HG02763 (cell line): ENCODE results near the gene MYOM3.
"Not testable (repeated sequence)": the region's sequence is repeated elsewhere in the genome, so short reads cannot be mapped to it uniquely, and the experiment has no call there.

Experiments
- ATAC-seq: cut with Tn5 transposase; IDR thresholded peaks from one replicate; pipeline ENCODE4 v1.9.1; 2021; ENCODE audit warnings: mild to moderate bottlenecking, moderate library complexity; ENCODE audit not compliant: unreplicated experiment

The MYOM3 gene

DNA sequence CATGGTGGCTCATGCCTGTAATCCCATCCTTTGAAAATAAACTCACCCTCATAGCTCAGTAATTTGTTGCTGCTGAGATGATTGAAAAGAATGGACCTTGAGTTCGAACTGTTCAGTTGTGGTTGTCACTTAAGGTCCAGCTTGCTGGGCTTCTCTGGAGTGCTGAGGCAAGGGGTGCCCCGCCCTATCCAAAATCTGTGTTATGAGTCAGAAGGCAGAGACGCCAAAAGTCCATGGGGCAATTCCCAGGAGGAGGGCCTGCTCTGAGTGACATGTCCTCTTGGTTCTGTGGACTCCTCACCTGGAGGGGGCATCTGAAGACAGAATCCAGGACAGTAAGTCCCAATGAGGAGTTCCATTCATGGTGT is 64.8 kb downstream of the MYOM3 start:
- no peak for ATAC-seq

DNA sequence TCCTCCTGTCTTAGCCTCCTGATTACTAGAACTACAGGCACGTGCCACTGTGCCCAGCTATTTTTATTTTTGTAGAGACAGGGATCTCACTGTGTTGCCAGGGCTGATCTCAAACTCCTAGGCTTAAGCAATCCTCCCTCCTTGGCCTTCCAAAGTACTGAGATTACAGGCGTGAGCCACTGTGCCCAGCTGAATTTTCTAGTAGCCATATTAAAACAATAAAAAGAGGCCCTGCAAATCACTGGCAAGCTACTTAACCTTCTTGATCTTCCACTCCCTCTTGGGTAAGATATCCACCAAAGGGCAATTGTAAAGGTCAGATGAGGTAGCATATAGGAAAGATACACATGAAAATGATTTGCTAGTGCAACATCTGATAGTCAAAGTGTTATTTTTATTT is 66.2 kb downstream of the MYOM3 start:
- ATAC-seq, result no peak

DNA sequence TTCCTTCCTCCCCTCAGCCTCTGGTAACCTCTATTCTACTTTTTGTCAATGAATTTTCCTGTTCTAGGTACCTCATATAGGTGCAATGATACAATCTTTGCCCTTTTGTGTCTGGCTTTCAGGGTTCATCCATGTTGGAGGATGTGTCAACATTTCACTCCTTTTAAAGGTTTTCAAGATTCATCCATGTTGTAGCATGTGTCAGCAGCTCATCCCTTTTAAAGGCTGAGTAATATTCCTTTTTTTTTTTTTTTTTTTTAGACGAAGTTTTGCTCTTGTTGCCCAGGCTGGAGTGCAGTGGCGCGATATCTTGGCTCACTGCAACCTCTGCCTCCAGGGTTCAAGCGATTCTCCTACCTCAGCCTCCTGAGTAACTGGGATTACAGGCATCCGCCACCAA is 67.3 kb downstream of the MYOM3 start:
- not testable (repeated sequence) for ATAC-seq

DNA sequence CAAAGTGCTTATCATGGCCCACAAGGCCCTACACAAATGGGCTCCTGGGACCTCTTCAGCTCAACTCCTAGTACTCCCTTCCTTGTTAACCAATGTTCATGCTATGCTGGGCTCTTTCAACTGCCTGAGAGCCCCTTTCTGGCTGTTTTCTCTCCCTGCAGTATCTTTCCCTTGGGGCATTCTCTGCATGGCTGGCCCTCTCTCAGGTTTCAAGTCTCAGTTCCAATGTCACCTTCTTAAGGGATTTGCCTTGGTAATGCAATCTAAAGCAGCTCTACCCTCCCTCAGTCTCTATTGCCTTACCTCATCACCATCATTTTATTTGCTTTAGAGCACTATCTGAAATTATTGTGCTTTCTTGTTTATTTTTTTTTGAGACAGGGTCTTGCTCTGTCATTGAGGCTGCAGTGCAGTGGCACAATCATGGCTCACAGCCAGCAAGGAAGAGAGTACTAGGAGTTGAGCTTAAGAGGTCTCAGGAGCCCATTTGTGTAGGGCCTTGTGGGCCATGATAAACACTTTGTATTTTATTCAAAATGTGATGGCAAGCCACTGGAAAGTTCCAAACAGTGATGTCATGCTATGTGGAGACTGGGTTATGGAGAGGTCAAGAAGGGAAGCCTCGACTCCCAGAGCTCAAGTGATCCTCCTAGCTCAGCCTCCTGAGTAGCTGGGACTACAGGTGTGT is 68.4 kb downstream of the MYOM3 start:
- ATAC-seq, result no peak

DNA sequence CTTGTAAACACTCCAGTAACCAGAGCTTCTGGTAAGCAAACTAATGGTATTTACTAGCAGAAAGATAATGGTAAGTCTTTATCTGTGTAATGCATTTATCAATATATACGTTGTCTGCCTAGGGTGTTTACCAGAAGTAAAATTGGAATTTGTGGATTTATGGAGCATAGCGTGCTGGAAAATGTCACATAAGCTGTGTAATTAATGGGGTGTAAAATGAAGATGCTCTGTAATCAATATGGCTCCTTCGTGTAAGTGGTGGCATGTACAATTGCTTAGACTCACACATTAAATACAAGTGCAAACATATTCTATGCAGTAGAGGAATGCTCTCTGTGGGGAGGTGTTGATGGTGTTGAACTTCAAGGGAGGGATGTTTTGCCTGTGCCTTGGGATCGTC is 69.6 kb downstream of the MYOM3 start:
- no peak for ATAC-seq

DNA sequence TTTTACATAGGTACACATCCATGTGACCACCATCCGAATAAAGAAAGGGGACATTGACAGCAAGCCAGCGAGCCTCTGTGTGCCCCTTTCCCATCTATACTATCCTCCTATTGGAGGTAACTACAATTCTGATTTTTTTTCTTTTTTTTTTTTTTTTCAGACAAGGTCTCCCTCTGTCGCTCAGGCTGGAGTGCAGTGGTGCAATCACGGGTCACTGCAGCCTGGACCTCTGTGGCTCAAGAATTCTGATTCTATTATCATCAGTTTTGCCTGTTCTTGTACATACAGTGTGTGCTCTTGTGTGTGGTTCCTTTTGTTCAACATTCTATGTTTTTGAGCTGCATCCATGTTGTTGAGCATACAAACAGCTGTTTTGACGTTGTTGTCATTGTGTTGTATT is 75.8 kb downstream of the MYOM3 start:
- ATAC-seq, result no peak

DNA sequence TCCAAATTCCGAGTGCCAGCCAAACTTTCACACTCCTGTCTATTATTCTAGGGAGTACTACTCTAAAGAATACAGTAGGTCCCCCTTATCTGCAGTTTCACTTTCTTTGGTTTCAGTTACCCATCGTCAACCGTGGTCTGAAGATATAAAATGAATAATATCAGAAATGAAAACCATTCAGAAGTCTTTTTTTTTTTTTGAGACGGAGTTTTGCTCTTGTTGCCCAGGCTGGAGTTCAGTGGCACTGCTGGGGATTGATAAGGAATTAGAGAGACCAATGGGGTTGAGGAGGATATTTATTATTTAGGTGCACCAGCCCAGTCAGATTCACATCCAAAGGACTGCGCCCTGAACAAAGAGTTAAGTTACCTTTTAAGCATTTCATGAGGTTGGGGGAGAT is 79.0 kb downstream of the MYOM3 start:
- no peak for ATAC-seq

DNA sequence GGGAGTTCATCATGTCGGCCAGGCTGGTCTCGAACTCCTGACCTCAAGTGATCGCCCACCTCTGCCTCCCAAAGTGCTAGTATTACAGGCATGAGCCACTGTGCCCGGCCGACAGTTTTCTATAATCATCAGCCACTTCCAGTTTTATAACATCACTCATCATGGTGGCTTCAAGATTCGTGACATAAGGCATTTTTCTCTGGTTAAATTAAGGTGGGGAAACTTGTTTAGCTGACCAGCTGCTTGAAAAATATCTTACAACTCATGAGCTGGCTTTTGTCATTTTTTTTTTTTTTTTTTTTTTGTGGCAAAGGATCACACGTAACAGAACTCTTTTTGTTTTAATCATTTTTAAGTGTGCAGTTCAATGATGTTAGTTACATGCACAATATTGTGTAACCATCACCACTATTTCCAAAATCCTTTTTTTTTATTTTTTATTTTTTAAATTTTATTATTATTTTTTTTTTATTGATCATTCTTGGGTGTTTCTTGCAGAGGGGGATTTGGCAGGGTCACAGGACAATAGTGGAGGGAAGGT is 80.9 kb downstream of the MYOM3 start:
- not testable (repeated sequence) for ATAC-seq

DNA sequence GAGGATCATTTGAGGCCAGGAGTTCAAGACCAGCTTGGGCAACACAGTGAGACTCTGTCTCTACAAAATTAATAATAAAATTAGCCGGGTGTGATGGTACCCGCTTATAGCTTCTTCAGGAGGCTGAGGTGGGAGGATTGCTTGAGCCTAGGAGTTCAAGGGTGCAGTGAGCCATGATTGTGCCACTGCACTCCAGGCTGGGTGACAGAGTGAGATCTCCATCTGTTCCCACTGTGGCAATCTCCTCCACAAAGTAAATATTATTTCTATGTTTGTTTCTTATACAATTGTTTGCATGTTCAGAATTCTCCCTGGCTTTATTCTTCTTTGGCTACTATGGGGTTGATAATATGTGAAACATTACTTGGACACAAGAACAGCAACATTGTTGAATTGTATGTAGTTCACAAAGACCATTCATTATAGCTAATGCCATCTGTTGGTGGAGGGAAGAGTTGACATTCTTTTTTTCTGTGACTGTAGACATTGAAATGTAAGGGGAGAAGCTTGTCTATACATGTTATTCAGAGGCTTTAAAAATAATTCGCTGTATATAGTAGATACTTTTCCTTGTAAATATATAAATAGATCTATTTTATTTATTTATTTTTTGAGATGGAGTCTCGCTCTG is 84.0 kb downstream of the MYOM3 start:
- no peak for ATAC-seq

DNA sequence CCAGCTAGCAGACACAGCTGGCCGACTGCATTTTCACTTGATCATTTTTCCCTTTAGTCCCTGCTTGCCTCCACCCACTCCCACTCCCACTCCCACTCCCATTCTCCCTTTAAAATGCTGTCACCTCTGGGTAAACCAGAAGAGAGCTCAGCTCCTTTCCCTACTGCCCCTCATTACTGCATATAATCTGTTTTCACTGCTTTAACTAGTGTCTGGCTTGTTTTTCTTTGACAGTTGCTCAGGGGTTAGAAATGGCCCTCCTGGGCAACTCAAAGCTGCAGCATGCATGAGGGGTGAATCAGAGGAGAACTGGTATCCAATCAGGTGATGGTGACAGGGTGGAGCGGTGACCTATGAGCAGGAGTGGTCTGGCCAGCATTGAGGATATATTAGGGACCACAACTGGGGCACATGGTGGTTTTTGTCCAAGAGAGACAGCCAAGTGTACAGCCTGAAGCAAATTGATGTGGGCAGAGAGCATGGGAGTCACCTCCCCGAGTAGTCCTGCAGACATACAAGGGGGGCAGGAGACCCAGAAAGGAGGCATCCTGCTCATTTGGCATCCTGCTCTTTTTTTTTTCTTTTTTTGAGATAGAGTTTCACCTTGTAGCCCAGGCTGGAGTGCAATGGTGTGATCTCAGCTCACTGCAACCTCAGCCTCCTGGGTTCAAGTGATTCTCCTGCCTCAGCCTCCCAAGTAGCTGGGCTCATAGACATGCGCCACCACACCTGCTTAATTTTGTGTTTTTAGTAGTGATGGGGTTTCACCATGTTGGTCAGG is 89.2 kb downstream of the MYOM3 start:
- ATAC-seq, result no peak

DNA sequence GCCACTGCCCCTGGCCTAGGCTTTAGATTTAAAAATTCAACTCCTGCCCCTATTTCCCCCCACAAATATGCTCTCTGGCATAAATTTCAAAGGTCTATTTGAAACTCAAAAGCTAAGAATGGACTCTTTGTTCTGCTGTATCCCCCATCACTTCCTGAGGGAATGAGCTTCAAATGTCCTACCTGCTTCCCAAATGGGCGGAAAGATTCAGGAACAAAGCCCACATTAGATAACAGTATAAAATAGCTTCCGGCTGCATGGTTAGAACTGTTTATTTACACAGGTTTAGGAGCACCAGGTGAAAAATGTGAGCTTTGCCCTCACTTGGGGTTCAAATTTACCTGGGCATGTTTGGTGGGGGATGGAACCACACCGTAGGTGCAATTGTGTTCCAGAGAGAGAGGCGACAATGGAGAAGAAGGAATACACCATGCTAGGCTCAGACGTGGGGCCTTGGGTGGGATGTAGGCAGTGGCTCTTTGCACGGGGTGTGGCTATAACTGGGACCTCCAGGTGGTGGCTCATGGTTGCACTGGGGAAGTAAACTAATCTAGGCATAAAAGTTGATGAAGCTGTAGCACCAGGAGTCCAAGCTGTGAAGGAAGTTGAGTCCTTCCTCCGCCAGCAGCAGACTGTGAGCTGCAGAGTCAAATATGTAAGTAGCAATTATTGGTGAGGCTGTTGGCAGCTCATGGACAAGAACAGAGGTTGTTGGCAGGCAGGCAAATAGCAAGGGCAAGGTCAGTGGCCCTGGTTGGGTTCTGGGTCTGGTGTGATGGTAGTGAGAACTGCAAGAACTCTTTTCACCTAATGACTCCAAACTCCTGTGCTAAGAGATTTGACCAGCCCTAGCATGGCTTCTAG is 90.3 kb downstream of the MYOM3 start:
- no peak for ATAC-seq

DNA sequence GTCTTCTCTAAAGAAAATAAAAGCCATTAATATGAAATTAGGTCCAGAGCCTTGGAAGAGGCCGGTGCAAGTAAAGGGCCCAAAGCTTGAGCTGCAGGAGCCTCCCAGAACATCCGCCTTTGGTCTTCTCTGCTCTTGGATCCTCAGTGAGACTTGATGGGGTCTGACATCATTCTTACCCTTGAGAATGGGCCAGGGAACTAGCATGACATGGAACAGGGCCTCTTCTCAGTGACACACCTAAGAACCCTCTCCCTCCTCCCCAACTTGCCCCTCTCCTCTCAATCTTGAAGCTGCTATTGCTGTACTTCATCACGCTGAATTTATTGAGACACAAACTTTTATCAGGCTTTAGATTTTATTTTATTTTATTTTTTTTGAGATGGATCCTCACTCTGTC is 91.5 kb downstream of the MYOM3 start:
- no peak for ATAC-seq

DNA sequence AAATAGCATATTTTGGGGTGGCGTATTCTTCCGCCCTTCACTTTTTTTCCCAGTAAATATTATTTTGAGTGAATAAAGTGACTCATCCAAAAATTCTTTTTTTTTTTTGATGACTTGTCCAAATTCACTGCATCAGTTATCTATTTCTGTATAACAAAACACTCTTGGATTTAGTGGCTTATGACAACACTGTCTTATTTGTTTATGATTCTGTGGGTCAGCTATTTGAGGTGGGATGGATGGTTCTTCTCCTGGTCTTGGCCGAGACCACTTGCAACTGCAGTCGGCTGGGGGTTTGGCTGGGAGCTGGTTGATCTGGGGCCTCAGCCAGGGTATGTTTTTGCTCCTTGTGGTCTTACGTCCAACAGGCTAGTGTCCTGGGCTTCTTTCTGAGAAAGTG is 91.9 kb downstream of the MYOM3 start:
- ATAC-seq, result no peak

DNA sequence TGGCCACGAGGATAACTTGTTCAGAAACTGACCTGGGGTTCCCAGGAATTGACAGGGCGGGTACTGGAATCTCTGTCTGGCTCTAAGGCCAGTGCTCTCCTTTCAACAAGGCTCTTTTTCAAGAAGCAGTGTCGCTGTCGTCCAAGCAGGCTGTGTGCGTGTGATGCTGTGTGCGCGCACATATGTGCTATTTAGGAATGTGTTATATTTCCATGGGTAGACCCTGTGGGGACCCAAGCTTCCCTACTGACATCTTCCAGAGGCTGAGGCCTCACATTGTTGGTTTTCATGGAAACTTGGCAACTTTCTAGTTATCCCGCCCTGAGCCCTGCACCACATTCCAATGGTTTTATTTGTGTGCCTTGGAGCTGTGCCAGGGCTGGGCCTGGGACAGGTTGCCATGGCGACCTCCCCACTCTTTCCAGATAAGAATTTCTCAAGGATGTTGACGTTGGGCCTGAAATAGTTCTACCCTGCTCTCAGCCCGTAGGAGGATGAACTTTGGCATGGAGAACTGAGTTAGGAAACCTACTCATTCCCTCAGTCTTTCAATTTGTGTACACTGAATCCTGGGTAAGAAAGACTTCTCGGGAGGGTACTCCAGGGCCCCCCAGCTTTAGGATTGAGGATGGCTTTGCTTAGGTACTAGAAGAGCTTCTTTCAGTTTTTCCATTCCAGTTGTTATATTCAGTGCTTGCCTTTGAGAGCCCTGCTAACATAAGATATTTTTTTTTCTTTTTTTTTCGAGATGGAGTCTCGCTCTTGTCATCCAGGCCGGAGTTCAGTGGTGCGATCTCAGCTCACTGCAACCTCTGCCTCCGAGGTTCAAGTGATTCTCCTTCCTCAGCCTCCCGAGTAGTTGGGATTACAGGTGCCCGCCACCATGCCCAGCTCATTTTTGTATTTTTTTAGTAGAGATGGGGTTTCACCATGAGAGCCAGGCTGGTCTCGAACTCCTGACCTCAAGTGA is 93.0 kb downstream of the MYOM3 start:
- ATAC-seq, result no peak

DNA sequence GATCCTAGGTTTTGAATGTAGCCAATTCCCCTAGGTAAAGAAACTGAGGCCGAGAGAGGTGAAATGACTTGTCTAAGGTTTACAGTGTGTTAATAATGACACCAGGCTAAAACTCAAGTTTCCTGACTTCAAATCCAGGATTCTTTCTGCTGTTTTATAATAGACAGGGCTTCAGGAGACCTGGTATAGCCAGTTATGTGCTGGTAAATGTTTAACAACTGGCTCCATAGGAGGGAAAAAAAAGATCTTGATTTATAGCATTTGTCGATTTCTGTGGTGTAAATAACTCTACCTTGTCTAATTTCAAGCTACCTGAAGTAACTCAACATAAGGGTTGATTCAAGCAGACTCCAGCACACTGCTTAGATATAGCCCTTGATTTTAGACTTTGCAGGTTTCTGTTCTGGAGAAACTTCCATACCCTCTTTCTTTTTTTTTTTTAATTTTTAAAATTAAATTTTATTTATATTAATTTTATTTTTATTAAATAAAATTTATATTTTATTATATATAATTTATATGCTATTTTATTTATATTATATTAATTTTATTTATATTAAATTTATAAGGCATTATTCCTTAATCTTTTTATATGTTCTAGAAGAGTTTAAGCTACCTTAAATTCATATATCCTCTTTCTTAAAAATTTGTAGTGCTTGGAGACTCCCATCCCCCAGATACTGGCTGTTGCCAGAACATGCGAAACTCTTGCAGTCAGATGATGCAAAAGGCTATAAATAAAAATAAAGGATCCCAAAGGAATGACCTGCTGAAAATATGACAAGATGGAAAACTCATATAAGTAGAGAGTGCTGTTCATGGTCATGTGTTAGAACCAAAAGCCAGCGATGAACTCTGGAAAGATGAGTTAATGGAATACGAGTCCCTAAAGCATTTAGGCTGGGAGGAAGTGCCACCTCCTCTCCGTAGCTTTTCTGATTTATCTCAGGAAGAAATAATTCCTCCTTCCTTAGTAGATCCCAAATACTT is 96.4 kb downstream of the MYOM3 start:
- ATAC-seq, result no peak

DNA sequence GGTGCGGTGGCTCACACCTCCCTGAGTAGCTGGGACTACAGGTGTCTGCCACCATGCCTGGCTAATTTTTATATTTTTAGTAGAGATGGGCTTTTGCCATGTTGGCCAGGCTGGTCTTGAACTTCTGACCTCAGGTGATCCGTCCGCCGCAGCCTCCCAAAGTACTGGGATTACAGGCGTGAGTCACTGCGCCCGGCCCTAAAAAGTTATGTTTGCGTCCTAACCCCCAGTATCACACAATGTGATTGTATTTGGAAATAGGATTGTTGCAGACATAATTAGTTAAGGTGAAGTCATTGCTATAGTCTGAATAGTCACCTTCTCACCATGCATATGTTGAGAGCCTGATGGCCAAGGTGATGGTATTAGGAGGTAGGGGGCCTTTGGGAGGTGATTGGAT is 99.1 kb downstream of the MYOM3 start:
- ATAC-seq, result not testable (repeated sequence)

DNA sequence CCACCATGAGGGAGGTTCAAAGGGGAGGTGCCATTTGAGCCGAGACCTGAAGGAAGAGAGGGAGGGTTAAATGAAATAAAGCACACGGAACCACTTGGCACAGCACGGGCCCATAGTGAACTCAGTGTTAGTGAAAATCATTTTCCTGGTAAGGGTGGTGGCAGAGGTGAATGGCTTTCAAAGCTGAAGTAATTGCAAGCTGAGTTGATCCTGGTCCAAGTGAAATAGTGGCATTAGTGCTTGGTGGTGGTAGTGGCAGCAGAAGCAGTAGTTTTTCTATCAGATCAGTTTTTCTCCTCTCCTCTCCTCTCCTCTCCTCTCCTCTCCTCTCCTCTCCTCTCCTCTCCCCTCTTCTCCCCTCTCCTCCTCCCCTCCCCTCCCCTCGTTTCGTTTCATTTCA is 101.3 kb downstream of the MYOM3 start:
- no peak for ATAC-seq

DNA sequence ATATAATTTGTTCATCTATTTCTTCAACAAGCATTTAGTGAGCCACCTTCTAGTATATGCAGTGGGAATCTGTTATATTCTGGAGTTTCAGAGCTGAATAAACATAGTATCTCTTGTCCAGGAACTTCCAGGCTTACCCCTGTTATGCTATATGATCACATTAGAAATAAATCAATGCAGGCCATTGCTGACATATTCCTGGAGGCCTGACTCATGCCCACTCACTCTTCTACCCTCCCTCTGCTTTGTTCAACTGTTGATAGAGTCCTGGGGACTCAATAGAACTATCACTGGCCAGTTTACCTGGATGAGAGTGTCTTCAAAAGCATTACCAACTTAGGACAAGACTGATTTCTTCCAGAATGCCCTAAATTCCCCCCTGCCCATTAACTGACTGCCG is 102.5 kb downstream of the MYOM3 start:
- ATAC-seq, result no peak
